HTERT RPE-1 (cell line): ENCODE measurements around the gene BTBD2.

Source experiments
- in situ Hi-C: fragments of 300-500 bp; cut with MboI; formaldehyde crosslinking; loops from 4 replicates; pipeline ENCODE4 v1.14.3; 2020; ENCODE audit warnings: low sequenced_read_pairs

Gene BTBD2

GRCh38 chr19:1968279-1969175, 47.0 kb downstream of the BTBD2 start:
- in situ Hi-C loops = no loop called here

GRCh38 chr19:1967087-1967608, 48.4 kb downstream of the BTBD2 start:
- in situ Hi-C loops = no loop called here

GRCh38 chr19:1962674-1963073, 52.8 kb downstream of the BTBD2 start:
- in situ Hi-C loops = no loop called here

GRCh38 chr19:1961000-1961883, 54.3 kb downstream of the BTBD2 start:
- in situ Hi-C loops = no loop called here

GRCh38 chr19:1959928-1960589, 55.5 kb downstream of the BTBD2 start:
- in situ Hi-C loops = no loop called here

GRCh38 chr19:1957562-1958248, 57.8 kb downstream of the BTBD2 start:
- in situ Hi-C loops = no loop called here

- in situ Hi-C loops = no loop called here
Measured at GRCh38 chr19:1956868-1957492, 58.5 kb downstream of the BTBD2 start.

- in situ Hi-C loops = no loop called here
Measured at GRCh38 chr19:1956122-1956494, 59.4 kb downstream of the BTBD2 start.

- in situ Hi-C loops = no loop called here
Measured at GRCh38 chr19:1955171-1956121, 60.1 kb downstream of the BTBD2 start.

- in situ Hi-C loops = no loop called here
Measured at GRCh38 chr19:1954532-1954933, 61.0 kb downstream of the BTBD2 start.

- in situ Hi-C loops = no loop called here
Measured at GRCh38 chr19:1953441-1954094, 61.9 kb downstream of the BTBD2 start.

GRCh38 chr19:1953037-1953436, 62.5 kb downstream of the BTBD2 start:
- in situ Hi-C loops = no loop called here

- in situ Hi-C loops = no loop called here
Measured at GRCh38 chr19:1952635-1953034, 62.9 kb downstream of the BTBD2 start.

- in situ Hi-C loops = no loop called here
Measured at GRCh38 chr19:1950640-1951039, 64.9 kb downstream of the BTBD2 start.

GRCh38 chr19:1949304-1950101, 66.0 kb downstream of the BTBD2 start:
- in situ Hi-C loops = no loop called here

- in situ Hi-C loops = no loop called here
Measured at GRCh38 chr19:1947651-1948209, 67.8 kb downstream of the BTBD2 start.

GRCh38 chr19:1945899-1946298, 69.6 kb downstream of the BTBD2 start:
- in situ Hi-C loops = no loop called here
